Central memory CD8-positive, alpha-beta T cell (primary cell): ENCODE measurements around the gene RLF.

Experiments used
- ATAC-seq: fragments of 150-1000 bp; cut with Tn5 transposase; replicated peaks from 2 replicates; pipeline ENCODE4 v1.10.0; 2022; ENCODE audit warnings: mild to moderate bottlenecking, moderate FRiP score, moderate number of reproducible peaks; ENCODE audit not compliant: poor library complexity, severe bottlenecking; ENCODE audit errors: extremely low read depth
- DNase-seq, 2 donors: peaks; one replicate each; pipeline ENCODE4 v3.0.0; 2021; ENCODE audit warnings: low spot score in 2 of 2
- H3K27ac Mint-ChIP-seq: one replicate; pipeline ENCODE4 v1.8.0; 2022; ENCODE audit warnings: low read depth, mild to moderate bottlenecking, moderate library complexity, mixed read lengths
- H3K27me3 Mint-ChIP-seq: one replicate; pipeline ENCODE4 v1.8.0; 2022; ENCODE audit warnings: mixed read lengths
- H3K36me3 Mint-ChIP-seq: one replicate; pipeline ENCODE4 v1.8.0; 2022; ENCODE audit warnings: mild to moderate bottlenecking, moderate library complexity, mixed read lengths; ENCODE audit not compliant: insufficient read depth
- H3K4me1 Mint-ChIP-seq: one replicate; pipeline ENCODE4 v1.8.0; 2022; ENCODE audit warnings: mixed read lengths
- H3K4me3 Mint-ChIP-seq: one replicate; pipeline ENCODE4 v1.8.0; 2022; ENCODE audit warnings: mild to moderate bottlenecking, moderate library complexity, mixed read lengths
- H3K9me3 Mint-ChIP-seq: one replicate; pipeline ENCODE4 v1.8.0; 2022; ENCODE audit warnings: mixed read lengths

RLF gene

GRCh38 chr1:40251456-40251855 lies 90.3 kb downstream of the RLF start:
- no peaks in the 10 kb centered on the region for H3K9me3 Mint-ChIP-seq
- H3K4me1 Mint-ChIP-seq: peaks cover 20% of the 10 kb centered on the region
- peaks cover 1% of the 10 kb centered on the region for H3K36me3 Mint-ChIP-seq
- H3K27me3 Mint-ChIP-seq: no peaks in the 10 kb centered on the region
- no peak overlapping the region for H3K4me3 Mint-ChIP-seq
- no peak for DNase-seq
- peak overlapping the region; percentile 25 for H3K27ac Mint-ChIP-seq
- ATAC-seq: no peak

GRCh38 chr1:40252601-40253000 lies 91.4 kb downstream of the RLF start:
- Mint-ChIP-seq H3K4me1 (peaks cover 25% of the 10 kb centered on the region), H3K27ac (no peak overlapping the region), H3K9me3 (no peaks in the 10 kb centered on the region), H3K4me3 (no peak overlapping the region), H3K36me3 (peaks cover 7% of the 10 kb centered on the region), H3K27me3 (no peaks in the 10 kb centered on the region)
- no peak for DNase-seq
- no peak for ATAC-seq

GRCh38 chr1:40255231-40255630 lies 94.0 kb downstream of the RLF start:
- Mint-ChIP-seq H3K4me1 (peaks cover 32% of the 10 kb centered on the region), H3K36me3 (peaks cover 13% of the 10 kb centered on the region), H3K9me3 (no peaks in the 10 kb centered on the region), H3K27ac (no peak overlapping the region), H3K4me3 (no peak overlapping the region), H3K27me3 (no peaks in the 10 kb centered on the region)
- ATAC-seq (no peak), DNase-seq (no peak)

GRCh38 chr1:40256401-40257084 lies 95.4 kb downstream of the RLF start:
- Mint-ChIP-seq H3K27me3 (no peaks in the 10 kb centered on the region), H3K36me3 (peaks cover 21% of the 10 kb centered on the region), H3K9me3 (no peaks in the 10 kb centered on the region), H3K4me1 (peaks cover 29% of the 10 kb centered on the region), H3K27ac (peak overlapping the region; percentile 100), H3K4me3 (peak overlapping the region; percentile 97)
- DNase-seq (no peak), ATAC-seq (no peak)

- Mint-ChIP-seq H3K27me3 (no peaks in the 10 kb centered on the region), H3K4me1 (peaks cover 31% of the 10 kb centered on the region)
- peak; percentile 3 for ATAC-seq
Observed at GRCh38 chr1:40257313-40257687, 96.1 kb downstream of the RLF start.

GRCh38 chr1:40257688-40258444 lies 96.7 kb downstream of the RLF start, which contains the start of gene ZMPSTE24:
TSS of gene ZMPSTE24 (plus strand) at chr1:40258236. CDS start at chr1:40258272, 36 bp downstream.
- Mint-ChIP-seq H3K9me3 (no peaks in the 10 kb centered on the region), H3K4me3 (peak within 1 kb of the TSS; percentile 97), H3K36me3 (peaks cover 28% of the 10 kb centered on the region), H3K27me3 (no peaks in the 10 kb centered on the region), H3K27ac (peak within 1 kb of the TSS; percentile 100), H3K4me1 (peaks cover 36% of the 10 kb centered on the region)
- DNase-seq (peak; percentile 93 to 96), ATAC-seq (peak; percentile 99)

More at GRCh38 chr1:40257313-40257687, 96.1 kb downstream of the RLF start:
- Mint-ChIP-seq H3K36me3 (peaks cover 24% of the 10 kb centered on the region), H3K27ac (peak overlapping the region; percentile 100), H3K9me3 (no peaks in the 10 kb centered on the region), H3K4me3 (peak overlapping the region; percentile 97)
- DNase-seq: no peak

- H3K27me3 Mint-ChIP-seq: no peaks in the 10 kb centered on the region
- H3K9me3 Mint-ChIP-seq: no peaks in the 10 kb centered on the region
- no peak for ATAC-seq
Observed at GRCh38 chr1:40258445-40258769, 97.2 kb downstream of the RLF start.

GRCh38 chr1:40264354-40264781 lies 103.2 kb downstream of the RLF start:
- no peaks in the 10 kb centered on the region for H3K9me3 Mint-ChIP-seq

More at GRCh38 chr1:40258445-40258769, 97.2 kb downstream of the RLF start:
- Mint-ChIP-seq H3K27ac (peak overlapping the region; percentile 100), H3K4me3 (peak overlapping the region; percentile 97), H3K4me1 (peaks cover 42% of the 10 kb centered on the region), H3K36me3 (peaks cover 34% of the 10 kb centered on the region)
- no peak for DNase-seq

GRCh38 chr1:40265298-40265697 lies 104.1 kb downstream of the RLF start:
- Mint-ChIP-seq H3K4me3 (no peak overlapping the region), H3K4me1 (peaks cover 18% of the 10 kb centered on the region), H3K9me3 (no peaks in the 10 kb centered on the region), H3K36me3 (peaks cover 54% of the 10 kb centered on the region), H3K27me3 (no peaks in the 10 kb centered on the region), H3K27ac (no peak overlapping the region)
- no peak for DNase-seq
- ATAC-seq: no peak

More at GRCh38 chr1:40264354-40264781, 103.2 kb downstream of the RLF start:
- Mint-ChIP-seq H3K4me1 (peaks cover 24% of the 10 kb centered on the region), H3K4me3 (no peak overlapping the region), H3K36me3 (peaks cover 48% of the 10 kb centered on the region), H3K27me3 (no peaks in the 10 kb centered on the region), H3K27ac (no peak overlapping the region)
- DNase-seq: no peak
- ATAC-seq: no peak

GRCh38 chr1:40265919-40266318 lies 104.7 kb downstream of the RLF start:
- no peak for DNase-seq
- Mint-ChIP-seq H3K27ac (no peak overlapping the region), H3K9me3 (no peaks in the 10 kb centered on the region), H3K4me1 (peaks cover 18% of the 10 kb centered on the region), H3K27me3 (no peaks in the 10 kb centered on the region), H3K4me3 (no peak overlapping the region), H3K36me3 (peaks cover 56% of the 10 kb centered on the region)
- ATAC-seq: no peak

- peaks cover 16% of the 10 kb centered on the region for H3K4me1 Mint-ChIP-seq
- no peaks in the 10 kb centered on the region for H3K27me3 Mint-ChIP-seq
- no peak overlapping the region for H3K27ac Mint-ChIP-seq
- DNase-seq (no peak), ATAC-seq (no peak)
- peaks cover 55% of the 10 kb centered on the region for H3K36me3 Mint-ChIP-seq
- no peaks in the 10 kb centered on the region for H3K9me3 Mint-ChIP-seq
- no peak overlapping the region for H3K4me3 Mint-ChIP-seq
Observed at GRCh38 chr1:40266786-40267535, 105.8 kb downstream of the RLF start.

- no peak overlapping the region for H3K27ac Mint-ChIP-seq
- peaks cover 7% of the 10 kb centered on the region for H3K4me1 Mint-ChIP-seq
- DNase-seq (no peak), ATAC-seq (no peak)
- H3K27me3 Mint-ChIP-seq: no peaks in the 10 kb centered on the region
- no peak overlapping the region for H3K4me3 Mint-ChIP-seq
- H3K36me3 Mint-ChIP-seq: peaks cover 56% of the 10 kb centered on the region
- H3K9me3 Mint-ChIP-seq: no peaks in the 10 kb centered on the region
Observed at GRCh38 chr1:40267767-40268187, 106.6 kb downstream of the RLF start.
